AG04449 (cell line): ENCODE data around the gene NPTX1.

ENCODE experiments used
- CTCF ChIA-PET: fragments of 350-600 bp; formaldehyde crosslinking; extraction: SDS; loops from one replicate; lab custom pipeline; 2021; ENCODE audit warnings: antibody characterized with exemption; lab: Yijun Ruan, JAX
- POLR2A ChIA-PET: fragments of 400-600, 350-600 bp; formaldehyde crosslinking; extraction: SDS; loops from one replicate; lab custom pipeline; 2020; ENCODE audit warnings: antibody characterized with exemption, inconsistent platforms; lab: Yijun Ruan, JAX
- DNase-seq: peaks from one replicate; pipeline ENCODE4 v3.0.0-alpha.2; 2010; ENCODE audit warnings: low read depth, low spot score
- H3K4me3 ChIP-seq: 2 replicates; pipeline ENCODE4 v1.5.1; 2011; ENCODE audit warnings: low read depth, mild to moderate bottlenecking, control low read depth, low read length
- TF ChIP-seq, protein P1 (sequence below): IDR thresholded peaks from one replicate; pipeline ENCODE4 v1.5.1; 2011; ENCODE audit warnings: mild to moderate bottlenecking, moderate library complexity, low read length, control low read depth, inconsistent platforms; ENCODE audit not compliant: insufficient read depth; ENCODE audit errors: missing control alignments

Gene NPTX1

DNA sequence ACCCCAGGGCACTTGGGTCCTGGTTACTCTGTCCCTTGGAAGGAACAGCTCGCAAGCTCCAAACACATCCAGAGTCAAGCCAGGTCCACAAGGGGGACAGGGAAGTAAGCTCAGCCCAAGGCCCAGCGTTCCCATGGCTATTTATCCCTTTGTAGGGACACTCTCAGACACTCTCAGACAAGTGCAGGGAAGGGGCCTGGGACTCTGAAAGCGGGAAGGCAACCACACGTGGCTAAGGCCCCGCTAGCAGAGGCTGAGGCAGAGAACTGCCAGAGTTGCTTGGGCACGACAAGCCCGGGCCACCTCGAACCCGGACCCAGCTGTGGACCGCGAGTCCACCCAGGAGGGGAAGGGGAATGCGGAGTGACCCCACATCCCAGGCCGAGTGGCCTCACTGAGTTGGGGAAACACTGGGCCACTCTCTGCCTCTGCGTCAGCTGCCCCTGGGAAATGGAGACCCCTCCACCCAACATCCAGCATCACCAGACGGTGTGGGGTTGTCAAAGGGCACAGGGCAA lies 10.2 kb downstream of the NPTX1 start:
- DNase-seq = no peak
- TF ChIP-seq, protein P1, sequence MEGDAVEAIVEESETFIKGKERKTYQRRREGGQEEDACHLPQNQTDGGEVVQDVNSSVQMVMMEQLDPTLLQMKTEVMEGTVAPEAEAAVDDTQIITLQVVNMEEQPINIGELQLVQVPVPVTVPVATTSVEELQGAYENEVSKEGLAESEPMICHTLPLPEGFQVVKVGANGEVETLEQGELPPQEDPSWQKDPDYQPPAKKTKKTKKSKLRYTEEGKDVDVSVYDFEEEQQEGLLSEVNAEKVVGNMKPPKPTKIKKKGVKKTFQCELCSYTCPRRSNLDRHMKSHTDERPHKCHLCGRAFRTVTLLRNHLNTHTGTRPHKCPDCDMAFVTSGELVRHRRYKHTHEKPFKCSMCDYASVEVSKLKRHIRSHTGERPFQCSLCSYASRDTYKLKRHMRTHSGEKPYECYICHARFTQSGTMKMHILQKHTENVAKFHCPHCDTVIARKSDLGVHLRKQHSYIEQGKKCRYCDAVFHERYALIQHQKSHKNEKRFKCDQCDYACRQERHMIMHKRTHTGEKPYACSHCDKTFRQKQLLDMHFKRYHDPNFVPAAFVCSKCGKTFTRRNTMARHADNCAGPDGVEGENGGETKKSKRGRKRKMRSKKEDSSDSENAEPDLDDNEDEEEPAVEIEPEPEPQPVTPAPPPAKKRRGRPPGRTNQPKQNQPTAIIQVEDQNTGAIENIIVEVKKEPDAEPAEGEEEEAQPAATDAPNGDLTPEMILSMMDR = no peak
- H3K4me3 ChIP-seq = no peak overlapping the region
- ChIA-PET CTCF (interaction anchor here (1.0 kb wide), 1 partner anchor 107 kb away, joined by 3 read pairs; no protein-coding TSS in a partner anchor), POLR2A (no interaction called here)

DNA sequence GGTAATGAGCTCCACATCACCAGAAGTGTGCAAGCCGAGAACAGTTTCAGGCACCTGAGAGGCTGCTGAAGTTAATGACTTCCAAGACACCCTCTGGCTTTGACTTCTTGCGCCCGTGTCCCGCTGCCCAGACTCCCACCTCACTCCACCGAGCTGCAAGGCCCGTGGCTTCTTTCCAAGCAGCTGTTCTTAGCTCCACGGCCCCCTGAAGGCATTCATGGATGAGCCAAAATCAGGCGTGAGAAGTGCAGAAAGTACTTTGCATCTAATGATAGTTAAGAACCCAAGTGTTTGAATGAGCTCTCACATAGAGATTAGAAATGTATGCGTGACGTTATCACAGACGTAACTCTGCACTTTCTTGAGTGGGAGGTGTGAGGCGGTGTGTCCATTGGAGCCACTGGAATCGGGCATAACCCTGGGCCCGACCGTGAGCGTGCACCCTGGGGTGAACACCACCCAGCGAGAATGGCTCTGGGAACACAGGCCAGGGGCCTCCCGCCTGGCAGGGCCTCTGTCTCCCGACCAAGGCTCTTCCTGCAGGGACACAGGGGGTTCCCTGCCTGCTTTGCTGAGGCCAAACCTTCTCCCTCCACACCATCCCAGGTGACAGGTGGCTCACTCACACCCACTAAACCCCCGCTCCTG lies 11.0 kb downstream of the NPTX1 start:
- CTCF ChIA-PET = interaction anchor here (0.6 to 0.9 kb wide), 2 partner anchors 38 to 101 kb away, joined by 3 read pairs; no protein-coding TSS in a partner anchor
- POLR2A ChIA-PET = no interaction called here
- no peak for DNase-seq
- no peak overlapping the region for H3K4me3 ChIP-seq
- TF ChIP-seq, protein P1 = no peak

DNA sequence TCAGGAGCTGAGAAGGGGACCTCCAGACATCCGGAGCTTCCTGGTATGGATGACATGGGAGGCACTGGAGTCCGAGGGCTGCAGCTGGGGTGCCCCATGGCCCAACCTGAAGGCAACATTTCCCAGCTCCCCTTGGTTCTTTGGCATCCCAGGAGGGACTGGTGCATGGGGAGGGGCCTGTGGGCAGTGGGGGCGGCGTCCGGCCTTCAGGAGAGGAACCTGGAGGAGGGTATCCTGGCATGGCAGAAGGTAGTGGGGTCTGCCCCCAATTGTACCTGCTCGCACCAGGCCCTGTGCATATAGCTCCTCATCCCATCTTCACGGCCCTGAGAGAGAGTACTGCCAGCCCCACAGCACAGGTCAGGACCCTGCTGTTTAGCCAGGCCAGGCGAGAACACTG lies 11.9 kb downstream of the NPTX1 start:
- ChIA-PET POLR2A (no interaction called here), CTCF (interaction anchor here (0.9 to 1.8 kb wide), 7 partner anchors 10 to 111 kb away, joined by 3 to 6 read pairs (median 5); partner anchors contain the start of gene NPTX1)
- TF ChIP-seq, protein P1 = no peak

DNA sequence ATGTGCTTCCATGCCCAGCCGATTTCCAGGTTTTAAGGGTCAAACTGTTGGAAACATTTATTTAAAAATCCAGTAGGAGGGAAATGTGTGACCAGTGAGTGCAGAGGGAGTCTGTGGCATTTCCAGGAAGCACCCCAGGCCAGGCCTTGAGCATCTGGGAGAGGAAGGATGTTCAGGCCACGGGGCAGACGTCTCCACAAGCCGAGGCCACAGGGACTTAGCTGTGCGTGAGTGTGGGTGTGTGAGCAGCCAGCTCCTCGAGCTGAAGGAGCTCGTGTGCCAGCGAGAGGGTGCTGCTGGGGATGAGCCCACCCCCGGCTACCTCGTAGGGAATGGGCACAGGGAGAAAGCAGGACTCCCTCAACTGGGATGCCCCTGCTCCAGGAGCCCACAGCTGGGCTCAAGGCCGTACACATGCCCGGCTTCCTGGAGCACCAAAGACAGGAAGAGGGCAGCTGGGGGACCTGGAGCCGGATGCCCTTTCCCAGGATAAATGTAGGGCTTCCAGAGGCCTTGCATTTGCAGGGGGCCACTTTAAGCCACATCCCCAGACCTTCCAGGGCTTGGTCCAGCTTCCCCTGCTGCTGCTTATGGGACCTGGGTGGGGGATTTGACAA lies 12.5 kb downstream of the NPTX1 start:
- no peak for DNase-seq
- ChIA-PET CTCF (interaction anchor here (1.0 to 1.8 kb wide), 6 partner anchors 9 to 112 kb away, joined by 3 to 6 read pairs (median 5); partner anchors contain the start of gene NPTX1), POLR2A (no interaction called here)
- TF ChIP-seq, protein P1 = no peak
- H3K4me3 ChIP-seq = no peak overlapping the region

More for the DNA sequence above, 11.9 kb downstream of the NPTX1 start:
- DNase-seq = no peak
- no peak overlapping the region for H3K4me3 ChIP-seq

DNA sequence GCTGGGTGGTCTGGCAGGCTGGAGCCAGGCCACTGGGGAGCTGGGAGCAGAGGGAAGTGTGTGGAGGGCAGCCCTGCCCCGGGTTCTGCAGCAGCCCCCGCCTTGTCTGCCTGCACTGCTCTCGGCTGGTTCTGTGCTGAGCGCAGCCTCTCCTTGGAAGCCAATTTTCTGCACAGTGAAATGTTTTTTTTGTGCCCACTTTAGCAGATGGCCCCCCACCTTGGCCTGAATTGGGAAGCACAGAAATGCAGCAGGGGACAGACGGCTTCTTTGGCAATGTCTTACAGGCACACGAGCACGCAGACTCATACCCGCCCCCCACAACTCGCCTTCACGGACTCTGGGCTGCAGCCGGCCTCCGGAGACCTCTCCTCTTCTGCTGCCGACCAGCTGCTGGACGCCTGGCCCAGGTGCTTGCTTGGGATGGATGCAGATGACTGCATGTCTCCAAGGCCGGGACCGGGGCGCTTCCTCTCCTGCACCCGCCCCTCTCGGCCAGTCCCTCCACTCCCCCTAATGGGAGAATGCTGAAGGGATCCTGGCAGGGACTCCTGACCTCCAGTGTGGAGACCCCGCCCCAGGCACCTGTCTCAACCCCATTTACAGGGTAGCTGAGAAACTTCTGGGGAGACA lies 14.8 kb downstream of the NPTX1 start:
- DNase-seq = no peak
- ChIA-PET POLR2A (no interaction called here), CTCF (no interaction called here)
- no peak overlapping the region for H3K4me3 ChIP-seq
- TF ChIP-seq, protein P1 = no peak

DNA sequence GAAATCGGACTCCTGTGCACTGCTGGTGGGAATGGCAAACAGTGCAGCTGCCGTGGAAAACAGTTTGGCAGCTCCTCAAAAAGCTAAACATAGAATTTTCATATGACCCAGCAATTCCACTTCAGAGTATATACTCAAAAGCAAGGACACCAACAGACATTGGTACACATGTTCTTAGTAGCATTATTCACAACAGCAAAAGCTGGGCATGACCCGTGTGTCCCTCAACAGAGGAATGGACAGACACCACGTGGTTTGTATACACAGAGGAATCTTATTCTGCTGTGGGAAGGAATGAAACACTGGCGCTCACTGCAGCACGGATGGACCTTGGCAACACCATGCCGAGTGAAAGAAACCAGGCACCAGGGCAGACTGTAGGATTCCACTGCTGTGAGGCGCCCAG lies 16.0 kb downstream of the NPTX1 start:
- no peak overlapping the region for H3K4me3 ChIP-seq
- TF ChIP-seq, protein P1 = no peak
- DNase-seq = no peak
- CTCF ChIA-PET = no interaction called here
- POLR2A ChIA-PET = no interaction called here
